DMS153 treated with DMSO at 0.1 percent for 48 hours (cell line): Measurements from ENCODE around the gene TFG.

Experiments used
- DNase-seq: peaks from one replicate; lab custom pipeline; 2025; ENCODE audit not compliant: unreplicated experiment; lab: John Stamatoyannopoulos, UW

The TFG gene

DNA sequence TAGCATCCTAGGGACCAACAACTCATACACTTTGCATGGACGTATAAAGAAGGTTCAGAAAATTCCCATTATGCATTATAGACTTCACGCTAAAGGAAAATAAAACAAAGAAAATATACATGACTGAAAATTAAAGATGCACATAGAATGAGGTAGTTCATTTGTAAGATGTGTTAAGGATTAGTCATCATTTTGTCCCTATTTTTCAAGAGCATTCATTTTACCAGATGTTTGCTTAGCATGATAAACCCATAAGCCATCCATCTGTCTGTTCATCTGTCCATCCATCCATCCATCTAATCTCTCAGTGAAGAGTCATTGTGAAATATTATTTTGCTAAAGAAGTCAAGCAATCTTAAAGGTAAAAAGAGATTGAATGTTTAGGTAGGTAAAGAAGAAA lies 80.3 kb downstream of the TFG start:
- DNase-seq, result no peak

DNA sequence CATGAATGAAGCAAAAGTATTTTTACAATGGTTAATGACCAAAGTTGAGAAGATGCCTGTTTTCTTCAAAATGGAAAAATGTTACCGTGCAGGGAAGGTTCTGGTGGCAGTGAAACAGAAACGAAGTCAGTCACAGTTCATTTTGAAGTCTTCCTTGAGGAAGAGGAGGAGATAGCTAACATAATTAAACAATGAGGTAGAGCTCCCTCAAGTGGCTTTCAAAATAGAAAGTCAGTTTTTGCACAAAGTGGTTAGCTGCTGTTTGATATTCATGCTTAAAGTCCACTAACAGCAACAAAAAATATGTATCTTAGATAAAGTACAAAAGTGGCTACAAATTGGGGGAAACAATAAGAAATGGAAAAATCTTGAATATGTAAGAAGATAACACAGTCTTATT lies 87.3 kb downstream of the TFG start:
- no peak for DNase-seq

- no peak for DNase-seq
These were observed 88.7 kb downstream of the TFG start for GRCh38 chr3:100798012-100798411.
